ENCODE data around the gene GUK1. TPM values are rescaled to one million over a fixed set of nuclear protein-coding genes. Genes with fewer than 3 reads are reported as not detected.

The GUK1 gene
- total RNA-seq, 2 experiments from 2014 or later: 294 to 304 TPM

DNA sequence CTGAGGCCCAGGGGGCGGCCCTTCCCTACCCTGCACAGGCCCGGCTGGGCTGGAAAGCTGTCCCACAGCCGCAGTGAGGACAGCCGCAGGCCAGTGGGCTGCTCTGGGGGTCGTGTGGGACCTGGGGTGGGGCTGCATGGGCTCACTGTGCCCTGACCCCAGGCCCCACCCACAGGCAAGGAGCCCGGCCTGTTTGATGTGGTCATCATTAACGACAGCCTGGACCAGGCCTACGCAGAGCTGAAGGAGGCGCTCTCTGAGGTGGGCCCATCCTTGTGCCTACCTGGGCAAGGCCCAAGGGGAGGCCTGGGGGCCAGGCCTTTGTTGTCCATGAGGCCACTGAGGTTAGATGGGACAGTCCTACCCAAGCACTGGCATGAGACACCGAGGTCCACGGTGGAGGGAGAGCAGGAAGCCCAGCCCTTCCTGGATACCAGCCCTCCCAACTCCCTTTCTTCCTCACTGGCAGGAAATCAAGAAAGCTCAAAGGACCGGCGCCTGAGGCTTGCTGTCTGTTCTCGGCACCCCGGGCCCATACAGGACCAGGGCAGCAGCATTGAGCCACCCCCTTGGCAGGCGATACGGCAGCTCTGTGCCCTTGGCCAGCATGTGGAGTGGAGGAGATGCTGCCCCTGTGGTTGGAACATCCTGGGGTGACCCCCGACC is 8.2 kb downstream of the GUK1 start:
- Mint-ChIP-seq H3K27me3 (no peaks in the 10 kb centered on the region), H3K9me3 (no peaks in the 10 kb centered on the region), H3K4me3 (no peak overlapping the region), H3K4me1 (peaks cover 12% of the 10 kb centered on the region), H3K36me3 (peaks cover 1% of the 10 kb centered on the region), H3K27ac (no peak overlapping the region)
- no peak for DNase-seq

DNA sequence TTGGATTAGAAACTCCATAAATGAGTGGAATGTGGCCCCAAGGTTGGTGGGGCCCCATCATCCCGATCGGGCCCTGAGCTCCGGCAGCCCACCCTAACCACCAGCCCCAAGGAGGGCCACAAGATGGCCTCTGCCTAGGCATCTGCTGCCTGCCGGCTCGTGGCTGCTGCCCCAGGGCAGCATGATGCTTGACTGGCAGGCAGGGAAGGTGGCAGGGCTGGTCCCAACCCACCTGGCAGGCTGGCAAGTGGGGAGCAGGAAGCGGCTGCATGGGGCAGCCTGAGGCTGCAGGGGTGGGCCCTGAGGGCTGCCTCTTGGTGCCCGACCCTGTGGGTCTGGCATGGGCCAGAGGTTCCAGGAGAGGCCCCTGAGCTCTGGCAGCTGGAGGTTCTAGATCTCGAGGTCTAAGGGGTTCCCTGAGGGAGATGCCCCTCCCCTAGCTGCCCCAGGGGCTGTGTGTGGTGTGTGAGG is 8.9 kb downstream of the GUK1 start:
- Mint-ChIP-seq H3K36me3 (no peaks in the 10 kb centered on the region), H3K27me3 (no peaks in the 10 kb centered on the region), H3K4me3 (no peak overlapping the region), H3K4me1 (peaks cover 7% of the 10 kb centered on the region), H3K27ac (no peak overlapping the region), H3K9me3 (no peaks in the 10 kb centered on the region)
- DNase-seq: no peak

DNA sequence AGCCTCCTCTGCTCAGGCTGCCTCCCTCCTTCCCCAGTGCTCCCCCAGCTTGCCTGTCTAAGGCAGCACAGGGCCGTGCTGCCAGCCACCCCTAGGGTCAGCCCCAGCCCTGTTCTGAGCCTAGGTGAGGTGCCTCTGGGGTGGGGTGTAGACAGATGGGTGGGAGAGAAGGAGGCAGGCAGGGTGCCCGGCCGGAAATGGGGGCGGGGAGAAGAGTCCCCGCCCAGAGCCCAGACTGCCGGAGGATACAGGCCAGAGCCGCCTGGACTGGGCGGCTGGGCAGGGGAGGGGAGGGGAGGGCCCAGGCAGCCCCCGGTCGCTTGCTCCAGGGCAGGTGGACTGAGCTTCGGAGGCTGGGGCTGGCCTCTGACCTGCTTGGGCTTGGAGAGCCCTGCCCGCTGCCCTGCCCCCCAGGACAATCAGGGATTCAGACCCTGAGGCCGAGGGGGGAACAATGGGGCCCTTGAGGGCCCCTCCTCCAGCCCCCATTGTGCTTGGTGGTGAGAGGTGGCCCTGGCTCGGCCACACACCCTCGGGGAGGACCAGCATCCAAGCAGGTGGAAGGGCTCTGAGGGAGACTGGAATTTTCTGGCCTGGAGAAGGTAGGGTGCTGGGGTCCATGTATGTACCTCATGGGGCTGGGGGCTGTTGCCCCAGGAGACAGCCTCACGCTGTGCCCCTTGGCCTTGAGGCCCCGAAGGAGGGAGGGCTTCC is 9.5 kb downstream of the GUK1 start, which contains the start of gene GJC2:
GJC2 (plus strand) TSS at position 525 of the 714 bp plus-strand sequence. CDS start 7,829 bp downstream, outside the sequence.
- no peak within 1 kb of the TSS for H3K27ac Mint-ChIP-seq
- no peak for DNase-seq
- H3K9me3 Mint-ChIP-seq: no peaks in the 10 kb centered on the region
- no peaks in the 10 kb centered on the region for H3K36me3 Mint-ChIP-seq
- H3K4me1 Mint-ChIP-seq: peaks cover 8% of the 10 kb centered on the region
- no peak within 1 kb of the TSS for H3K4me3 Mint-ChIP-seq
- no peaks in the 10 kb centered on the region for H3K27me3 Mint-ChIP-seq

DNA sequence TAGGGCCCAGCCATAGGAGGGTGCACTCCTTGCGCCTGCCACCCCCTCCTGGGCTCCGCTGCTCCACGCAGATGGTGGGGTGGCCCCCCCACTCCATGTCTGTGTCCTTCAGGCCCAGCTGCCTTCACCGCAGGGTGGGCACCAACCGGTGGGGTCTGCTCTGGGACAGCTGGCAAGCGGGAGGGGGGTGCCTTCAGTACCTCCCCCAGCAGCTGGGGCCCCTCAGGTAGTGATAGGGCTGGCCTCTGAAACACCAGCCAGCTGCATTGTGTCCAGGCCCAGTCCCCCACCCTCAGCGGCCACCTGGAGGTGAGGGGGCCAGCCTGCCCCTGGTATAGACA is 10.0 kb downstream of the GUK1 start:
- H3K9me3 Mint-ChIP-seq: no peaks in the 10 kb centered on the region
- no peaks in the 10 kb centered on the region for H3K27me3 Mint-ChIP-seq
- peaks cover 11% of the 10 kb centered on the region for H3K4me1 Mint-ChIP-seq
- no peak overlapping the region for H3K27ac Mint-ChIP-seq
- no peaks in the 10 kb centered on the region for H3K36me3 Mint-ChIP-seq
- DNase-seq: no peak
- no peak overlapping the region for H3K4me3 Mint-ChIP-seq

DNA sequence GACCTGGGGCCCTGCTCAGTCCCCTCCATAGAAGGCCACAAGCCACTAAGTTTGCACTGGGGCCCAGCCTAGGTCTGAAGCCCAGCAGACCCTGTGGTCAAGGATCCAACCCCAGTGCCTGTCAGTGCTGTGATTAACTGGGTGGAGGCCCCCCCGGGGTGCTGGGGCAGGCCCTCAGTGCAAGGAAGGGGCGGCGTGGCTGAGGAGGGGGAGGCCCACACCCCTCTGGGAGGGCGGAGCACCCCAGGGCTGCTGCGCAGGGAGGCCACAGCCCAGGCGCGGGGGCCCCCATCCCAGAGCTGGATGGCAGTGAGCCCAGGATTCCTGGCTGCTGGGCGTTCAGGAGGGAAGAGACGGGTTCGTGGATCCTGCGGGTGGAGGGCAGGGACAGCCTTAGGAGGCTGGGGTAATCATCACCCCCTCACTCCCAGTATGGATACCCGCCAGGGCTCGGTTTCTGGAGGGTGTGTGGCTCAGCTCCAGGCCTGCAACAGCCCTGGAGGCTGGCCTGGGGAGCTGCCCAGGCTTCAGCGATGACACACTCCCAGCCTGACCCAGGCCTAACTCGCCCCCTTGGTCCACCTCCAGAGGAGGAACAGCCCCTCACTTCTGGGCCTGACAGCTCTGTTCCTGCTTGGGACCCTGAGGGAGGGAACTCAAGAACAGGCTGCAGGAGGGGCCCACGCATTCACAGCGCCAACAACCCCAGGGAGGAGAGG is 10.5 kb downstream of the GUK1 start:
- H3K27ac Mint-ChIP-seq: no peak overlapping the region
- H3K27me3 Mint-ChIP-seq: no peaks in the 10 kb centered on the region
- H3K36me3 Mint-ChIP-seq: no peaks in the 10 kb centered on the region
- H3K4me3 Mint-ChIP-seq: no peak overlapping the region
- H3K9me3 Mint-ChIP-seq: no peaks in the 10 kb centered on the region
- peaks cover 14% of the 10 kb centered on the region for H3K4me1 Mint-ChIP-seq
- no peak for DNase-seq

DNA sequence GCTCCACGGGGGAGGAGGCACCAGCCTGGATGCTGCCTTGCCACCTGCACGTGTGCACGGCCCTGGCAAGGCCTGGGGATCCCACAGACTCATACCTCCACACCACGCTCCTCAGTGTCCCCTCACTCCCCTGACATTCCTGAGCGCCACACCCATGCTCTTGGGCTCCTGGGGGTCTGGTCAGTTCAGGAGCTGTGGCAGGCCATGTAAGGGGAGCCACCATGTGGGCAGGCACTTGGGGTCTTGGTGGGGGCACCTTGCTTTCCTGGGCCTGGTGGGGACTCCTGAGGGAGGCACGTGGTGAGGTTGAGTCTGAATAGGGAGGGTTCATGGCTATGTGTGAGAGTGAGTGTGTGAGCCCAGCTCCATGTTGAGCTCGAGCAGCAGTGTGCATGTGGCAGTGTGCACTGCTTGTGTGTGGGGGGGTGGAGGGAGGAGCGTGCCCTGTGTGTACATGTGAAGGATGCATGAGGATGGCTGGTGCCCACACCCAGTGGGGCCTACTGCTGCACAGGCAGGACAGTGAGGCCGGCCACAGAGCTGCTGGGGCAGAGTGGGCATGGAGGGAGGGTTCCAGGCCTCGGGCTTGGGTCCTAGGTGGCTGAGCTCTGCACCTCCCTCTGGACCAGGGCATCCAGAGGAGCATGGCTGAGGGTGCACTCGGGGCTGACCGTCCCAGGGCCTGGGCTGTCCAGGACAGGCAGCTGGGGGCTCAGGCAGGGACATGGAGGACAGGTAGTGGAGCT is 11.3 kb downstream of the GUK1 start:
- Mint-ChIP-seq H3K36me3 (no peaks in the 10 kb centered on the region), H3K27me3 (no peaks in the 10 kb centered on the region), H3K4me3 (no peak overlapping the region), H3K9me3 (no peaks in the 10 kb centered on the region), H3K27ac (peak overlapping the region; percentile 21), H3K4me1 (peaks cover 18% of the 10 kb centered on the region)
- DNase-seq: no peak

DNA sequence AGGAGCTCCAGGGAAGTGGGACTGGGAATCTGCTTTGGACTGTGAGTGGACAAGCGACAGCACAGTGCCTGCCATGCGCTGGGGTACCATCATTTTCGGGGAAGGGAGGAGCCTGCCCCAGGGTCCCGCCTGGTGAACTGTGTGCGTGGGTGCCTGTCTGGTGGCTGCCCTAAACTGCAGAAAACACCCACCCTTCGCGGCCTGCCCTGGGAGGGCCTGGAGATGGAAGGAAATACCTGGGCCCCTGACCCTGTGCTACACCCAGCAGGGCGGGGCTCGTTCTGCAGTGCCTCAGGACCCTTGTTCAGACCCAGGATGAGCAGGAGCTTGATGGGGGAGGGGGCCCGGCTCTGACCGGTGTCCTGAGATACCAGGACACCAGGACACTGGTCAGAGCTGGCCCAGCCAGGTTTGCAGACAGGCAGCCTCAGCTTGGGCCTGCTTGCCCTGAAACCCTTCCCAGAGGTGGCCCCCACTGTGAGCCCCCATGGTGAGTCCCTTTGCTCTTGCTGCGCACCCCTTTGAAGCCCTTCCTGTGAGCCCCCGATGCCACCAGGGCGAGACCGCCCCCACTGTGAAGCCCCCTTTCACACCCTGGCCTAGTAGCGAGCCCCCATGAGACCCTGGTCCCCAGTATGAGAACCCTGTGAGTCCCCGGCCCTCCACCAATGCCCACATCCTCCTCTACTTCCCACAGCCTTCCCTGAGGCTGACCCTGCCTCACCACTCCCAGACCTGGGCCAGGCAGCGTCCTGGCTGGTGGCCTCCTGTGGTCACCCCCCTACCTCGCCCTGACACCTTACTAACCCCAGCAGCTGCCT is 12.2 kb downstream of the GUK1 start:
- no peaks in the 10 kb centered on the region for H3K27me3 Mint-ChIP-seq
- H3K27ac Mint-ChIP-seq: no peak overlapping the region
- no peaks in the 10 kb centered on the region for H3K36me3 Mint-ChIP-seq
- no peak for DNase-seq
- no peak overlapping the region for H3K4me3 Mint-ChIP-seq
- peaks cover 22% of the 10 kb centered on the region for H3K4me1 Mint-ChIP-seq
- no peaks in the 10 kb centered on the region for H3K9me3 Mint-ChIP-seq

DNA sequence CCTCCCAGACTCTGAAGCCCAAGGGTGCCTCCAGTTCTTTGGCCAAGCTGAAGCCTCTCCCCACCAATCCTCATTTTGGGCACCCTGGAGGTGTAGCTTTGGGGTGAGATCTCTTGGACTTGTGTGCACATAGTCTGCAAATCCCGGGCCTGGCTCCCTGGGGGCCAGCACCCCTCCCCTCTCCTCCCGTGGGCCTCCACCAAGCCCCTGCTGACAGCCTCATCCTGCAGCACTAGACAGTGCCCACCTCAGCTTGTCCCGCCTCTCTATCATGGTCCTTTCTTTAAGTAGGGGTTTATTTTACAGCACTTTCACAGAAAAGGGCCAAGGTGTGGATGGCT is 12.8 kb downstream of the GUK1 start:
- Mint-ChIP-seq H3K4me3 (no peak overlapping the region), H3K4me1 (peaks cover 23% of the 10 kb centered on the region), H3K27me3 (no peaks in the 10 kb centered on the region), H3K36me3 (no peaks in the 10 kb centered on the region), H3K27ac (no peak overlapping the region), H3K9me3 (no peaks in the 10 kb centered on the region)
- no peak for DNase-seq

DNA sequence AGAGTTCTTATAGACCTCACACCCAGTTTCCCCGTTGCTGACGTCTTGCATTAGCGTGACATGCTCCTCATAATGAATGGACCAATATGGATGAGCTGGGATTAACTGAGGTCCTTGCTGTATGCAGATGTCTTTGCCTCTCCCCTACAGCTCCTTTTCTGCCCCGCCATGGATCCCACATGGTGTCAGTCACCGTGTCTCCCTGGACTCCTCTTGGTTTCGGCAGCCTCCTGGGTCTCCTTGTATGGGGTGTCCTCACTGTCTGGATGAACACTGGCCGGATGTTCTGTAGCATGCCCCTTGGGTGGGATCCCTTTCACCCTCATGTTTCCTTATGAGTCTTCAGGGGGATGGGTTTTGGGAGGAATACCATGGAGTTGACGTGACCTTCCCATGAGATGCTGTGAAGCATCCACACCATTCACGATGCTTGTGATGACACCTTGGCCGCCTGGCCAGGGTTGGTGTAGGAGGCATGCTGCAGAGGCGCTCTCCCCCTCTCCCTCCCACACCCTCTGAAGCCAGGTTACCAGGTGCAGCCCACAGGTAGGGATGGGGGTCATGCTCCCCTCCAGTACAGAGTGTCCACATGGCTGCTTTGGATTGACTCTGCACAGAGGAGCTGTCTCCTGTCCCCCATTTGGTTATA is 14.1 kb downstream of the GUK1 start:
- Mint-ChIP-seq H3K27ac (peak overlapping the region; percentile 70), H3K27me3 (no peaks in the 10 kb centered on the region), H3K4me3 (no peak overlapping the region), H3K4me1 (peaks cover 23% of the 10 kb centered on the region), H3K9me3 (no peaks in the 10 kb centered on the region), H3K36me3 (no peaks in the 10 kb centered on the region)
- DNase-seq: no peak

DNA sequence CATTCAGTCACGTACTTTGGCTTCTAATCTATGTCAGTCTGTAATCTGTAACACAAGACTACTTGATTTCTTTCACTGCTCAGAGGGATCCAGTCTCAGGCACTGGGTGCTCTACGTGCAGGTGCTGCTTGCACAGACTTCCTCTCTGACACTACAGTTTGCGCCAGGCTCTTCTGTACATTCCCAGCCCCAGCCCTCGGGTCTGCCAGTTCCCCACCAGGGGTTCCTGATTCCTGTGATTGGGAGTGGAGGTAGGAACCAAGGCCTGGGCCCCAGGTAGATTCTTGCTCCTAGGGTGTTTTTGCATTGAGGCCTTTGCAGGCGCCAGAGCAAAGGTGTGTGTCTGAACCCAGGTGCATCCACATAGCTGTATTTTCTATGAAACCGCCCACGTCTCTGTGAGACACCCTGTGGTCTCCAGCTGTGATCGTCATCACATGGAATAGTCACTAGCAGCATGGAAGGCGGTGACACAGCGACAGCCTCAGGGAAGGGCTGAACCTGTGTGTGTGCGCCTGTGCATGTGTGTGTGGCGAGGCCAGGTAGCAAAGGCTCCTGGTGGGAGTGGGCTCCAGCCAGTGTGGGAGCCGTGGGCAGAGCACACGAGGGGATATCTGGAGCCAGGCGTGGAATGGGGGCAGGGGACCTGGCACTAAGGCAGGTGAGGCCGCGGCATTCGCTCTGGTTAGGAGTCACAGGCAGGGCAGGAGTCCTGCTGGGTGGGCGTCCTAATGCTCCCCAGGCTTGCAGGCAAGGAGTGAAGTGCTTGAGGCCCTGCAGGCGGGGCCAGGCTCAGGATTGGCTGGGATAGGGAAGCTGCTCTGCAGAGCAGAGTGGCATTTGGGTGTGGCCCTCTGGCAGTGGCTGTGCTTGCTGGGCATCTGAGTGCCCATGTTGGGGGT is 14.8 kb downstream of the GUK1 start:
- Mint-ChIP-seq H3K27ac (peak overlapping the region; percentile 70), H3K4me1 (peaks cover 23% of the 10 kb centered on the region), H3K9me3 (no peaks in the 10 kb centered on the region), H3K36me3 (no peaks in the 10 kb centered on the region), H3K4me3 (no peak overlapping the region), H3K27me3 (no peaks in the 10 kb centered on the region)
- peak; percentile 61 for DNase-seq

DNA sequence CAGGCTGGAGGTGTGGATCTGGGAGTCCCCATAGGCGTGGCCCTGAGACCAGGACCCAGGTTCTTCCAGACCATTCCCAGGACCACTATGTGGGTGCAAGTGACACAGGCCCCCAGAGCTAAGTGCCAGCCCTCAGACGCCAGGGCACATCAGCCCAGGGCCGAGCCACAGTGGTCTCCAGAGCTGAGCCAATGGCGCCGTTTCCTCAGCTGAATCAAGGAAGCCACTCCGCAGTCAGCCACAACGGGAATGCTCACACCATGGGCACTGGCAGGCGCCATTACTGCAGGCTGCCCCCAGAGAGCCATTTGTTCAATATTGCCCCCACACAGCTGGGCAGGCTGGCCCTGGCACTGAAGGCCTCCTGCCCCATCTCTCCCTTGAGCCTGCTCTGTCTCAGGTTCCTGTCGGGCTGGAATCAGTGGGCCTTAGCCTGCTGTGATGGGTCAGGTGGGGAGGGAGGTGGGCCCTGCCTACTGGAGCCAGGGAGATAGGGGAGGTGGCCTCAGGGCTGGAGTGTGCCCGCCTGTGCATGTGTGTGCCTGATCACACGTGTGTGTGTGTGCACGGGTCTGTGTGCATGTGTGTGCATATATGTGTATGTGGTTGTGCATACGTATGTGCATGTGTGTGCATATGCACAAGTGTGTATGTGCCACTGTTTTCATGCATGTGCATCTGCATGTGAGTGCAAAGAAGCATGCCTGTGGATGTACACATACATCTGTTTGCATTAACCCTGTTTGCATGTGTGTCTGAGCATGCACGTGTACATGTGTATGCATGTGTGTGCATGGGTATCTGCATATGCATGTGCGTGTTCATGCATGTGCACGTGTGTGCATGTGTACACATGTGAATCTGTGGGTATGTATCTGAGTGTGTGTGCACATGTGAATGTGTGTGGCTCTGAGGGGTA is 15.8 kb downstream of the GUK1 start:
- Mint-ChIP-seq H3K4me1 (peaks cover 23% of the 10 kb centered on the region), H3K4me3 (no peak overlapping the region), H3K27ac (no peak overlapping the region), H3K27me3 (no peaks in the 10 kb centered on the region), H3K36me3 (no peaks in the 10 kb centered on the region), H3K9me3 (no peaks in the 10 kb centered on the region)
- DNase-seq: no peak

DNA sequence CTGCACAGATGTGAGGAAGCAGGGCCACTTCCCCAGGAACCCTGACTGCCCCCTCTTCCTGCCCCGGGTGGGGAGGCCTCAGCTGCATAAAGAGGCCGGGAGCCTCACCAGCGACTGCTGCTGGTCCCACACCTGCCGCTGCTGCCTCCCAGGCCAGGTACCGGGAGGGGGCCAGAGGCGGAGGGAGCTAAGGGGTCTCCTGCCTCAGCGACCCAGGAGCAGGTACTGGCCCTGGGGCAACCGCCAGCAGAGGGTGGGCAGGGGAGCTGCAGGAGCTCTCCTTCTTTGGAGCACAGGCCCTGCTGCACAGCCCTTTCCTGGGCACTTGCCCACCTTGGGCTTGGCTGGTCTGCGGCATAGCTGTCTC is 16.4 kb downstream of the GUK1 start:
- Mint-ChIP-seq H3K27me3 (no peaks in the 10 kb centered on the region), H3K36me3 (no peaks in the 10 kb centered on the region), H3K4me1 (peaks cover 26% of the 10 kb centered on the region), H3K27ac (peak overlapping the region; percentile 83), H3K9me3 (no peaks in the 10 kb centered on the region), H3K4me3 (no peak overlapping the region)
- no peak for DNase-seq

Measured in activated naive CD8-positive, alpha-beta T cell treated with anti-CD3 and anti-CD28 coated beads for 36 hours (primary cell).